NAMALWA (cell line): ENCODE measurements around the gene RGS9.
"Not testable (repeated sequence)": the region's sequence is repeated elsewhere in the genome, so short reads cannot be mapped to it uniquely, and the experiment has no call there.

Experiments
- DNase-seq: peaks from one replicate; pipeline ENCODE4 v3.0.0-alpha.2; 2015; ENCODE audit warnings: low spot score

The RGS9 gene

DNA sequence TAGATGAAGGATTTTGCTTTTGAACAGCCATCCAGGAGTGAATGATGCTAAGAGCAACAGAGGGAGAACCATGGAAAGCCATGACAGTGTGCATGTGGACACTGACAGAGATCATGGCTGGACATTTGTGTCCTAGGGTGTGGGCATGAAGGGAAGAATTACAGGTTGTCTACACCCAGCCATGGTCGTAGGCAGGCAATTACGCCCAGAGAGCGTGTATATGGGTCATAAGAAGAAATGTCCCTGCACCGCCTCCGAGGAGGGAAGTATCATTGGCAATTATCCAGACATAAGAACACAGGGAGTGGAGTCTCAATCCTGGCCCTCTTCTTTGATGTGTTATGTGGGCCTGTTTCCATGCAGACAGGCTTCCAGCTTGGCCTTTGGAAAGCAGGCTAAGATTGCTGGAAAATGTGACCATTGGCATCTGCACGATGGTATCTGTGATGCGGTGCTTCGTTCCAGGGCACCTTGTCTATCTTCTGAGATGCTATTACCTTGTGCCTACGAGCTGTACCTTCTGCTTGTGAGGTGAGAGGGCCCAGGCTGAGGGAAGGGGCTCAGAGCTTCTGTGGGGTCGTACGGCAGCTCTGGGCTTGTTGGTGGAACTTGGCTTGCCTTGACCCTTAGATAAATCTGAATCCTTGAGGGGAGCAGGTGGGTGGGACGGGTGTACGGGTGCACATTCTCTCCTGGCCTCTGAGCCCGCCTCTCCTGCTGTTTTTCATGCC lies 19.8 kb downstream of the RGS9 start:
- no peak for DNase-seq

DNA sequence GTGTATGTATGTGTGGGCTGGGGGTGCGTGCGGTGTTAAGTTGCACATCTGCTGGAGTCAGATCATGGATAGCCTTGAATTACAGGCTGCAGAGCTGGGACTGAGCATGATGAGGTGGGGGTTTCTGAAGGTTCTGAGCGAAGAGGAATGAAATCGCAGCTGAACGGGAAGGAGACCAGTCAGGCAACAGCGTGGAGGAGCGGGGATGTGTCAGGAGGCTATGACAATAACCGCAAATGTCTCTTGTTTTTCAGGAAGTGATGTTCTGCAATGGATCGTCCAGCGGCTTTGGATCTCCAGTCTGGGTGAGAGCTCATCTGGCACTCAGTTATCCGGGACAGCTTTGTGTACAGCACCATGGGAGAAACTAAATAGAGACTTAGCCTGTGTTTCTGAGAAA lies 20.9 kb downstream of the RGS9 start:
- DNase-seq: no peak

DNA sequence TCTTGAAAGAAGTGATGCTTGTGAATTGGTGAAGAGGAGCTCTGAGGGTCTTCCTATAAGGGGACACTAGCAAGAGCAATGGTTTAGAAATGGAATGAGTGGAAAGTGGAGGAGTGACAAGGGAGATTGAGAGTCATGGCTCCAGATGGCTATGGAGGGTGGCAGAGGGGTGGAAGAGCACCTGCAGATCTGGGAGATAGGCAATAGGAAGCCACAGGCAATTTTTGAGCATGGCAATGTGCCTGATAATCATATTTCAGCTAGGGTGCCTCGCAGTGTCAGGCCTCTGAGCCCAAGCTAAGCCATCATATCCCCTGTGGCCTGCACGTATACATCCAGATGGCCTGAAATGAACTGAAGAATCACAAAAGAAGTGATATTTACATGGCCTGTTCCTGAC lies 21.5 kb downstream of the RGS9 start:
- DNase-seq: no peak

DNA sequence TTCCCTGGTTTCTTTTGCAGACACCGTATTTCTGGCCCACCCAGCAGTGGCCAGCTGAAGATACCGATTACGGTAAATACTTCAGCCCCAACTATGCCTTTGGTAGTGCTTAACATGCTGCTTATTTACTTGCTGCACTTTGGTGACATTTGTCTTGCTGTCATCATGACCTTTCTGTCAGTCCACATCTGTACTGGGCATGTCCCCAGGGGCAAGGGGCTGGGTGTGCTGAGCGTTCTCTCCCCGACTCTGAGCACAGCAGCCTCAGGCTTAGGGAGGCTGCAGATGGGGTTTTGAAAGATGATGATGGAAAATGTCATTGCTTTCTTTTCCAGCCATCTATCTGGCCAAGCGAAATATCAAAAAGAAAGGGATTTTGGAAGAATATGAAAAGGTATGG lies 23.3 kb downstream of the RGS9 start:
- DNase-seq: no peak

DNA sequence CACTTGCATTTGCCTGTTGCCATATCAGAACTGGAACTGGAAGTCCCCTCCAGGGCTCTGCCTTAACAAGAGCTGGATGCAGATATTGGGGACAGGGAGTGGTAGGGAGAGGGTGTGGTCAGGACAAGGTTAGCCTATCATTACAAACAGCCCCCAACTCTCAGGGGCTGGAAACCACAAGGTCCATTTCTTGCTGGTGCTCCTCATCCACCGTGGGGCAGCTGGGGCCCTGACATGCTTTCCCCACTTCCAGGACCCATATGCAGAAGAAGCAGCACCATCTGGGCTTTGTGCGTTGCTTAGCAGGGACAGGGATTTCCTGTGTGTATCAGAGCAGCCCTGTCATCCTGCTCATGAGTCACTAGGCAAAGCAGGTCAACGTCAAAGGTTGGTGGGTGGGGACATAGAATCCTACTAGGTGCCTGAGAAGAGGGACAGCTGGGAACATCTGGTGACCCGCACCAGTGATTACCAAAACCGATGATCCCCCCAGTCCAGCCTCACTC lies 26.9 kb downstream of the RGS9 start:
- peak; percentile 94 for DNase-seq

DNA sequence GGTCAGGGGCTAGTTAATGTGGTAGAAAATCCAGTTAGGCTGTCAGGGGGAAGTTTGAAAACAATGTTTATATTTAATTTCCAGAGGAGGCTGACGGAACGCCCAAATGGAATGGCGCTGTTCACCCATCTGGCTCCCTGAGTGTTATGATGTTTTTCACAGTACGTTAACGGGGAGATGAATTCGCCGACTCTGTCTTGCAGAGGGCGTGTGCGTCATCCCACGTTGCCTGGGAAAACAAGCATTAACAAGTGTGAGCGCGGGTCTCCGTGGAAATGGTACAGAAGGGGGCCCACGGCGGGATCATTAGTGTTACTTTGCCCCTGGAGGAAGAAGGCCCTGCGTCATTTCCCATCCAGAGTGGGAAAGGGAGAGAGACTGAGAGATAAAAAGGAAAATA lies 29.6 kb downstream of the RGS9 start:
- no peak for DNase-seq

DNA sequence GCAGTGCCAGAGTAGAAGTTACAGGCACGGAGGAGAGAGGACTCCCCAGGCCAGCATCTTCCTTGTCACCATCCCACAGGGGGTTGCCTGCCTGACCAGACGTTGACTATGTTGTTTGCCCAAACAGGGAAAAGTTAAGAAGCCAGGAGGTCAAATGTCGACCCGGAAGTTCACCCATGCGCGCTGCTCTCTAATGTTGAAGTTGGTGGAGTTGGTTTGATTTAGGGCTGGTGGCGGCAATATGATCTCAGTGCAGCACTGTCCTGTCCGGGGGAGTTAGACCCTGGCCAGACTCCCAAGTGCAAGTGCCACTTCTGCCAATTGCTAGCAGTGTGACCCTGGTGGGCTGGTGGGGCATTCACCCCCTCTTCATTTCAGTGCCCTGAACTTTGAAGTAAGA lies 30.4 kb downstream of the RGS9 start:
- no peak for DNase-seq

DNA sequence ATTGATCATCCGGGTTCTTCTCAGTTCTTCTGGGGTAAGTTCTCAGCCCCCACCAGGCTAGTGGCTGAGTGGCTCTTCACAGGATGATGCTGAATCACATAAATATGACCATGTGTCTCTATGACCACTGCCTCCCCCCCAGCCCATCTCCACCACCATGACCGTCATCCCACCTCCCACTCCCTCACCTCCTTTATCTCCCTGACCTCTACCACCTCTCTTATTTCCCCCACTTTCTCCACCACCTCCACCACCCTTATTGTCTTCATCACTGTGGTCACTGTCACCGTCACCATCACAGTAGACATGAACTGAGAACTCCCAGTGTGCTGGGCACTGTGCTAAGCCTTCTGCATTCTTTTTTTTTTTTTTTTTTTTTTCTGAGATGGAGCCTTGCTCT lies 32.5 kb downstream of the RGS9 start:
- DNase-seq: no peak

DNA sequence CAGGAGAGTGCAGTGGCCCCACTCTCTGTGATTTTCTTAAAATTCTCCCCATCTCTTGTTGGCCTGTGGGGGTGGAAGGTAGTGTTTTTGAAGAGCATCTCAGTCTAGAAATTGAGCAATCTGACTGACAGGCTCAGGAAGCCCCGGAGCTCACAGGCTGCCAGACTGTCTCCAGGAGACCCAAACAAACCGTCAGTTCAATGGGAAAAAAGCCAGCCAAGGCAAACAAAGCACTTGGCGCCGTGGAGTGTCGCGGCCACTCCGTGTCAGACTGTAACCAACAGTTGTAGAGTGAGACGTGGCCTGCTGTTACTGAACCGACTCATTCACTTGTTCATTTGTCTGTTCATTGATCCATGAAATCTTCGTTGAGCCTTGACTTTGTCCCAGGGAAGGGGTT lies 33.7 kb downstream of the RGS9 start:
- no peak for DNase-seq

DNA sequence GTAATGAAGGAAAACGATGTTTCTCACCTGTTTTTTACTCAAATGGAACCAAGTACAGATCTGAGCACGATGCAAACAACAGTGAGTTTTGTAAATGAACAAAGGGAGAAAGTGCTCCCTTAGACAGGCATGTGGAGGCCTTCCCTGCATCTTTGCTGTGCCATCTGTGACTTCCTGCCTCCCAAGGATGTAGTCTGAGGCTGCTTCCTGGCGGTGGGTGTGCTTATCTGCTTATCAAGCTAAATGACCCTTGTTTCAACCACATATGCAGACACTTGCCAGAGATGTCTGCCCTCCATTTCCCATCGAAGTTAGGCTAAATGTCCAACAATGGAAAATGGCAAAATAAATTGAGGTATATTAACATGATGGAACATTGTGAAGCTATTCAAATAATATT lies 34.6 kb downstream of the RGS9 start:
- DNase-seq: no peak

DNA sequence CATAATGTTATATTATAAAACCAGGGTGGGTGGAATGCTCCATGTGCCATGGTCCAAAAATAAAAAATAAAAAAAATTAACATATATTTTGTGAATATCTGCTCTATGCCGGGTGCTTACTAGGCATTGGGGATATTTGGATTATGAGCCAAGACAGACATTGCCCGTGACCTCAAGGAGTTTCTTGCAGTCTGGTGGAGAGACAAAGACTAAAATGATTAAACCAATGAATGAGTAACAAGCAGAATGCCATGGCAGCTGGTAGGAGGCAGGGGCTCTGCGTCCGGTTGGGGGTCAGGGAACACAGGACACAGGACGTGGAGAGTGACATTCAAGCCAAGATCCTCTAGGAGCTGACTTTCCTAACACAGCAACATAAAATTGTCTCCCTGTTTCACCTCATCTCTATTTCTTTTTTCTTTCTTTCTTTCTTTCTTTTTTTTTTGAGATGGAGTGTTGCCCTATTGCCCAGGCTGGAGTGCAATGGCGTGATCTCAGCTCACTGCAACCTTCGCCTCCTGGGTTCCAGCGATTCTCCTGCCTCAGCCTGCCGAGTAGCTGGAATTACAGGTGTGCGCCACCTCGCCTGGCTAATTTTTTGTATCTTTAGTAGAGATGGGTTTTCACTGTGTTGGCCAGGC lies 35.4 kb downstream of the RGS9 start:
- no peak for DNase-seq

DNA sequence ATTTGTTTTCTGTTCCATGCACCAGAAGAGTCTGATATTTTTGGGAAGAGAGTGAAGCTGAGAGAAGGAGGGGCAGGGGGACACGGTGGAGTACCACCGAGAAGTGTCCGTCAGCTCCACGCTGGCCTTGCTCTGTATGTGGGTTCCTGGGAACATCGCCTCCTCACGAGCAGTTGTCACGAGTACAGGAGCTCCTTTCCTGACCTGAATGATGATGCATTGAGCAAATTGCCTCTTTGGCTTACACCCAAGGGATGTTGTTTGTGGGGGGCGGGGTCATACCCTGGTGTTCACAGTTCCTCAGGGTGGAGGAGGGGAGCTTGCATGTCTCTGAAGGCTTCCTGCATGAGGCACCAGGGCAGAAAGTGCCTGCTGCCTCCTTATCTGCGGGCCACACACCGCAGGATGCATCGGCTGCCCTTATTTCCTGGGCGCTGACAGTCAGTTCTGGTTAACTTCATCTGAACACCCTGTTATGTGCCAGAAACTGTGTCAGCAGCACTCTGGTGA lies 36.2 kb downstream of the RGS9 start:
- peak; percentile 52 for DNase-seq

DNA sequence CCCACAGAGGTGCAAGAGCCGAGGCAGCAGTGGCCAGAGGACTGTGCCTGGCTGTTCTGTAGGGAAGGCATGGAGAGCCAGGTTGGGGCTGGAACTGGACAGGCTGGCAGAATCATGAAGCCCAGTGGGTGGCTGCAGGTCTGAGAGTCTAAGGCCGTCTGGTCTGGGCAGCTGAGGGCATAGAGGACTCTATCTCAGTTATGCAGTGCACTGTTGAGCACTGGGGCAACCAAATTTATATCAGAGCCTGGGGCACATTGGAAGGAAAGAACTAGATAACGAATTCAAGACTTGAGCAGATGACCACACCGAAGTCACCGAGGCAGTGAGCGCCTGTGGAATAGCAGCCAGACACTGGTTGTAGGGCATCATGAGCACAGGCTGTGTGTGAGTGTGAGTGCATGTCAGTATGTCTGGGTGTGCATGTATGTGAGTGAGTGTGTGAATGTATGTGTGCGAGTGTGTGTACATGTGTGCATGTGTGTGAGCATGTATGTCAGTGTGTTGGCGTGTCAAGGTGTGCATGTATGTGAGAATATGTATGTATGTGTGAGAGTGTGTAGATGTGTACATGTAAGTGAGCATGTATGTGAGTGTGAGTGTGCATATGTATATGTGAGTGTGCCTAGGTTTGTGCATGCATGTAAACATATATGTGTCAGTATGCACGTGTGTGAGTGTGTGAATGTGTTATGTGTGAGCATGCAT lies 37.0 kb downstream of the RGS9 start:
- no peak for DNase-seq

DNA sequence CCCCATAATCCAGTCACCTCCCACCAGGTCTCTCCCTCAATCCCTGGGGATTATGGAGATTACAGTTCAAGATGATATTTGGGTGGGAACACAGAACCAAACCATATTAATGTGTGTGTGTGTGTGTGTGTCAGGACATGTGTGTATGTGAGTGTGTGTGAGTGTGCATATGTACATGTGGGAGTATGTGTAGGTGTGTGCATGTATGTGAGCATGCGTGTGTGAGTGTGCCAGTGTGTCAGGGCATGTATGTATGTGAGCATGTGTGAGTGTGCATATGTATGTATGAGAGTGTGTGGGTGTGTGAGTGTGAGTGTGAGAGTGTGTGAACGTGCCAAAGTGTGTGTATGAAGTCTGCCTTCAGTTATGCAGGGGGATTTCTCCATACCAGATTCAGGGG lies 37.8 kb downstream of the RGS9 start:
- DNase-seq: no peak

DNA sequence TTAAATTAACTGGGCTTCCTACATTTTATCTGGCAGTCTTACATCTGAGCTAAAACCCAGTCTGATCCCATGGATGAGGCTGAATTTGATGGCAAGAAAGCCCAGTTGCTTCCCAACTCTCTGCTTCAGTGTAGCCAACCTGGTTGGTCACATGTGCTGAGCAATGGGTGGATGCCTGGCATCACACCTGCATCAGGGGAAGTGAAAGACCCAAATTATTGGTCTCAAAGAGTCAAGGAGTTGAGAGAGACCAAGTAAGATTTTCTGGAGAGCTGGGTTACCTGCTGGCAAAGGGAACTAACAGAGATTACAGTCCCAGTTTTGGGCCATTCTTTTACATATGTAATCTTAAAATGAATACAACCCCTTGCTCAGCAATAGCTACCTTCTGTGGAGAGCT lies 38.8 kb downstream of the RGS9 start:
- DNase-seq: peak; percentile 35

DNA sequence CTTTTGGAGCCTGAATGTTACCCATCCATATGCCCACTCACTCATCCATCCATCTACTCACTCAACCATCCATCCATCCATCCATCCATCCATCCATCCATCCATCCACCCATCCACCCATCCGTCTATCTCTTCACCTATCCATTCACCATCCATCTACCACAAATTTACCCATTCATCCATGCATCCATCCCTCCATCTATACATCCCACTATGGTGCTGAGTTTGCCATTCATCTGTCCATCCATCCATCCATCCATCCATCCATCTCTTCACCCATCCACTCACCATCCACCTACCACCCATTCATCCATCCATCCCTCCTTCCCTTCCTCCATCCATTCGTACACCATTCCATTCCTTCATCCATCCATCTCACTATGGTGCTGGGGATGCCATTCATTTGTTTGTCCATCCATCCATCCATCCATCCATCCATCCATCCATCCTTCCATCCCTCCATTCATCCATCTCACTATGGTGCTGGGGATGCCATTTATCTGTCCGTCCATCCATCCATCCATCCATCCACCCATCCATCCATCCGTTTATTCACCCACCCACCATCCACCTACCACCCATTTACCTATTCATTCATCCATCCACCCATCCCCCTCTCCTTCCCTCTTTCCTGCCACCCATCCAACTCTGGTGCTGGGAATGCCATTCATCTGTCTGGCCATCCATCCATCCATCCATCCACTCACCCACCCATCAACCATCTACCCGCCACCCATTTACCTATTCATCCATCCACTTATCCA lies 39.7 kb downstream of the RGS9 start:
- no peak for DNase-seq

DNA sequence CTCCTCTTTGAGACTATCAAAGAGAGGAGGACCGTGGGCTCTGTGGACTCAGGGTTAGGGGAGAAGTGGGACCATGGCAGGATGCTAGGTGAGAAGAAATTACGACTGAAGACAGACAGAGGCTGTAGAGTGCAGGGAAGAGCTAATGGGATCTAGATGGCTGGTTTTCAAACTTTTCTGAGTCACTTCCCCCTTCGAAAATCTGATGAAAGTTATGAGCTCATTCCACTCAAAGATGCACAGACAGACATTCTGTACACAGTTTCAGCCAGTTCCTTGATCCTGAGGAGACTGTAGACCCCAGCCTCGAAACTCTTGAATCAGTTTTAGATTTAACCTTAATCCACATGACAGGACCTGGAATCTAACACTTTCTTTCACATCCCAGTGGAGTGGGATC lies 40.7 kb downstream of the RGS9 start:
- DNase-seq: peak; percentile 40

DNA sequence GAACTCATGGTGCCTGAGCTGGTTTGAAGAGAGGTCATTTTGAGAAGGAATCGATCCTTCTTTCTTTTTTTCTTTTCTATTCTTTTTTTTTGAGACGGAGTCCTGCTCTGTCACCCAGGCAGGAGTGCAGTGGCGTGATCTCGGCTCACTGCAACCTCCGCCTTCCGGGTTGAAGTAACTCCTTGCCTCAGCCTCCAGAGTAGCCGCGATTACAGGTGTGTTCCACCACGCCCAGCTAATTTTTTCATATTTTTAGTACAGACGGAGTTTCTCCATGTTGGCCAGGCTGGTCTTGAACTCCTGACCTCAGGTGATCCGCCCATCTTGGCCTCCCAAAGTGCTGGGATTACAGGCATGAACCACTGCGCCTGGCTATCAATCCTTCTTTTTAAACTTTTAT lies 43.1 kb downstream of the RGS9 start:
- not testable (repeated sequence) for DNase-seq

DNA sequence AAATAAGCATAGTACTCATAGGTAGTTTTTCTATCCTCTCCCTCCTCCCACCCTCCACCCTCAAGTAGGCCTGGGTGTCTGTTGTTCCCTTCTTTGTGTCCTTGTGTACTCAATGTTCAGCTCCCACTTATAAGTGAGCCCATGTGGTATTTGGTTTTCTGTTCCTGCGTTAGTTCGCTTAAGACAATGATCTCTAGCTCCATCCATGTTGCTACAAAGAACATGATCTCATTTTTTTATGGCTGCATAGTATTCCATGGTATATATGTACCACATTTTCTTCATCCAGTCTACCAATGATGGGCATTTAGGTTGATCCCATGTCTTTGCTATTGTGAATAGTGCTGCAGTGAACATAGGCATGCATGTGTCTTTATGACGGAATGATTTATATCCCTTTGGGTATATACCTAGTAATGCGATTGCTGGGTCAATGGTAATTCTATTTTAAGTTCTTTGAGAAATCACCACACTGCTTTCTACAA lies 43.6 kb downstream of the RGS9 start:
- not testable (repeated sequence) for DNase-seq

DNA sequence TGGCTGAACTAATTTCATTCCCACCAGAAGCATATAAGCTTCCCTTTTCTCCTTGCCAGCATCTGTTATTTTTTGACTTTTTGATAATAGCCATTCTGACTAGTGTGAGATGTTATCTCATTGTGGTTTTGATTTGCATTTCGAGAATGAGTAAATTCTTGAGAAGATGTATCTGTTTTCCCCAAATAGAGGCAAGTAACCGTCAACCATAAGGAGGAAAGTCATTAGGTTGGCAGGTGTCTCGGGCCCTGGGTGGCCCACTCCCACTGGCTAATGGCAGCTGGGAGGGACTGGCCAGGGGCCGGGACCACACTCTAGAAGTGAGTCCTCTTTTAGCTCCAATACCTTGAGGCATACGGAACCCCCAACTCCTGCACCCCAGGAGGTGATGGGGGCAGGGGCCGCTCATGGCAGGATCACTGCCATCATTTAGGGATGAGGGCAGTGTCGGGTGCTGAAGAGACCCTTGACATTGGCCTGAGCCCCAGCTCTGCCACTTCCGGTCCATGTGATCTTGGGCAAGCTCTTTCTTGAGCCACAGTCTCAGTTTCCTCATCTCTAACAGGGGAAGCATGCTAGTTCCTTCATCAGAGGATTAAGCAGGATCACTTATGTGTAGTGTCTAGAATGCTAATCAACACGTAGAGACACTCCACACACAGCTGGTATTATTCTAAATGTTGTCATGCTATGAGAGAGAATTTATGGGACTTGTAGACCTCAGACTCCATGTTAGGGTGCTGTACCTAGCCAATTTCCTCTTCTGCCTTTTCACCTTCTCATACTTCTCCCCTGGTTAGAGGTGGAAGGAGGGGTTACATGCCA lies 44.3 kb downstream of the RGS9 start:
- peak; percentile 89 for DNase-seq

DNA sequence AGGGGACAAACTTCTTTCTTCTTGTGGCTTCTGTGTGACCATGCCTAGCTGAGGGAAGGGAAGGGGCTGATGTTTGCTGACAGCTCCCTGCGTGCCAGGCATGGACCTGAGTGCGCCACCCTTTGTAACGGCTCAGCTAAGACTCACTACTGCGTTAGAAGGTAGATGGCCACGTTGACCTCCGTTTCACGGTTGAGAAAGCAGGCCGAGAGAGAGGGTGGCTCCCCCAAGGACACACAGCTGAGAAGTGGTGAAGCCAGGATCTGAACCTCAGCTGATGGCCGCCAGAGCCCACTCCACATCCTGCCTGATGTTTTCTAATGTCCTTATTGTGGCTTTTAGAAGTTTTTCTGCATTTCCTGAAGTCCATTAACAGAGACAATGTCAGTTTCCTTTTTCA lies 45.1 kb downstream of the RGS9 start:
- no peak for DNase-seq
